NCI-H2171 treated with DMSO at 0.1 percent for 48 hours (cell line): ENCODE measurements around the gene FSTL4.
"Not testable (repeated sequence)": the region's sequence is repeated elsewhere in the genome, so short reads cannot be mapped to it uniquely, and the experiment has no call there.

ENCODE experiments used
- DNase-seq: peaks from one replicate; lab custom pipeline; 2025; lab: John Stamatoyannopoulos, UW

Gene FSTL4

DNA sequence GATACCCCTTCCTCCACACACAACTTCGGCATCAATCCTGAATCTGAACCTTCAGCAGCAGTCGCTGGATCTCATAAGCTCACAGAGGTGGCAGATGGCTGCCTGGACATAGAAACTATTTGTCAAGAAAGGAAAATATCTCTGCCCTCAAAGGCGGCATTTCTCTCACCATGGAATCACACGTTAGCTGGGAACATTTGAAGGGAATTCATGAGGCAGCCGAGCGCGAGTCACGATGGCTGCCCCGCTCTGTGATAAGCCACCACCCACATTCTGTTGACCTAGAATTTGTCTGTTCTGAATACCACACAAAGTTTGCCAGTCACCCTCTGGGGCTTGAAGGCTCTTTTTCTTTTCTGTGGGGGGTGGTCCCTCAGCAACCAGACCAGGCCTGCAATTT is 157.9 kb downstream of the FSTL4 start:
- no peak for DNase-seq

DNA sequence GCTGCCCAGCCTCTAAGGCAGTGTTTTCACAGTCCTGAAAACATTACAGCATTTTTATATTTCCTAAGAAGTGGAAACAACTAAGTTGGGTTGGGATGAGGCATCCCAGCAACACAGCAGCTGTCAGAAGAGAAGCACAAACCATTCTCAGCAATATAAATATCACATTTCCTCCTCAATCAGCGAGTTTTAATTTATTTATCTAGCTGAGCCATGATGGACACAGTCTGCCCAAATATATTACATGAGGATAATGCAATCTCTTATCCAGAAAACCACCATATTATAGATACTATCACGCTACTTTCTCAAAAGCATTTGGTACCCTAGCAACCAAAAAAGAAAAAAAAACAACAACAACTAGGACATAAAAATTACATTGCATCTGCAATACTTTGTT is 158.5 kb downstream of the FSTL4 start:
- DNase-seq = no peak

DNA sequence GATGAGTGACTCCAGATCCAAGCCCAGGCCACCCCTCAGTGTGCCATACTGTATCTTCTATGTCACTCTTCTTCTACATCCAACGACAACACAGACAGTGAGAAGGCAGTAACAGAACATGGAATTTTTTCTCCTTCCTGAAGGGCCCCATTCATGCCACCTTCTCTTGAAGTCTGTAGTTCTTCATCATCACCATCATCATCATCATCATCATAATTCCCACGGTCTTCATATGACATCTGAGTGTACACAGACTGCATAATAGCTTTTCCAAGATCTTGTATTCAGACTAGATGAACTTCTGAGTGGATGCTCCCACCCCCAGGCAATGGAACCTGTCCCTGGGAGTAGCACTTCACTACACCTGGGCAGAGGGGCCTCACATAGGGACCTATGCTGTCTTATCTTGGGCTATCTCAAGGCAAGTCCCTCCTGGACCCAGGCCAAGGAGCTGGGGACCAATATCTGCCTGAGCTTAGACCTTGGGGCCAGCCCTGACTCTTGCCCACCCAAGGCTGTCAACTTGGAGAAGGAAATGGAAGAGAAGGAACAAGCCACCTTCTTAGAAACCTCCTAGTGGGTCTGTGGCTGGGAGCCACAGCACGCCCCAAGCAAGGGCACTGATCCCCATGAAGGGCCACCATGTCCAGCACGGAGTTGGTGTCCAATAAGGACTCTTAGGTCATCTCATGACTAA is 159.1 kb downstream of the FSTL4 start:
- DNase-seq = no peak

DNA sequence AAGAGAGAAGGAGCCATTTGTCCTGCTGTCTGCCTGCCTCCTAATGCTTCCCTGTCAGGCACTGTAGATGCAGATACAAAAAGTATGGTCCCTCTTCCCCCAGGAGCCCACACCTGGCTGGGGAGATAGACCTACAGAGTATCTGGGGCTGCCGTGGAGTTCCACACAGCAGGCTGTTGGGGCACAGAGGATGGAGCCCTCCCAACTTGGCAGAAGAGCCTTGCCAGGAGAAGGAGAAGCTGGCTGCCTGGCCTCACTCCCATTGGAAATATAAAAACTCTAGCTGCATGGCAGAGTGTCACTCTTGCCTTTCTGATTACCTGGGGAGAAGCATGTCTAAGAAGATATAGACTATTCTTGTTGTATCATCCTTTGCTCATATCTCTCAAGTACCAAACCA is 160.4 kb downstream of the FSTL4 start:
- no peak for DNase-seq

DNA sequence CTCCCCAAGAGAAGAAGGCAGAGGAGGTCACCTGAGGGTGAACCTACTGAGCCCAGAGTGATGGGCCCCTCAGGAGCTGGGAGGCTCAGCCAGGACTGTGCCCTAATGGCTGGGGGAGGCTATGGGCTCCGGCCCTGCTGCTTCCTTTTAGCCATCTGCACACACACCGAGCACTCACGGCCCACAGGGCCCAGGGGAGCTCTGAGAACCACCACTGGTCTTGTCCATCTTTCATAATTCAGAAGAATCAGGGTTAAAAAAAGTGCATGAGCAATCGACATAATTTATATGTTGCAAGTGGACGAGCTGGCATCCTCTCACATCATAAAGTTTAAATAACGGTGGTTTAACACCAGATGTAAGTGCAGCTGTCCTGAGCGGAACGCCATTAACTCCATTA is 162.1 kb downstream of the FSTL4 start:
- no peak for DNase-seq

DNA sequence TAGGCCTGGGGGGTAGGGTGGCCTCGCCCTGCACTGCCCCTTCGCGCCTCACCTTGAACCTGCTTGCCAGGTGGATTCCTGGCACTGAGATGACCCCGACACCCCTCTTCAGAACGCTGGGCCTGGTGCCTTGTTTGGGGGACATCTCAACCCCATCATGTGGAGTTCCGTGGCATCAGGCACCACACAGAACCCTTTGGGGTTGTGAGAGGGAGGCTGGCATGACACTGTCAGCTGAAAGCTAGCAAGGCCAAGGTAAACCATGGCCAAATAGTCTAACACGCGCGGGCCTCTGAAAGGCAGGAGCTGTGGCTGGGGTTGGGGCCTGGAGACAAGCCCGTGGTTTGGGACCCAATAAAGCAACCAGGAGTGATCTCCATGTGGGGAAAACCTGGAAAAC is 163.2 kb downstream of the FSTL4 start:
- DNase-seq = no peak

DNA sequence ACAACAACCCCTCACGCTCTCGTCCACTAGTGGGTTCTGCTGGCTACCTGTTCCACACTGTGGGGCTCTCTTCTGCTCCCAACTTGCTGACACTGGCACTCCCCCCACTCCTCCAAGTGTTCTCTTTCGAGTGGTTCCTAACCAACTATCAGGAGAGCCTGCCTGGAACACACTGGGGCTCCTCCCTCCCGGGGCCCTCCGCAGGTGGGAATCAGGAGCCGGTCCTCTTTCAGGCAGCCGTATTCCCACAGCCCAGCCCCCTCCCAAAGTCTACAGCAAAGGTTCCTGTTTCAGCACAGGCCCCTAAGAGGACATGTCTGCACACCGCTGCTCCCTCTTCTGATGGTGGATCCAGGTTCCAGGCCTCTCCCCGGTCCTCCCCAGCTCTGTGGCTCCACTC is 165.9 kb downstream of the FSTL4 start:
- no peak for DNase-seq

DNA sequence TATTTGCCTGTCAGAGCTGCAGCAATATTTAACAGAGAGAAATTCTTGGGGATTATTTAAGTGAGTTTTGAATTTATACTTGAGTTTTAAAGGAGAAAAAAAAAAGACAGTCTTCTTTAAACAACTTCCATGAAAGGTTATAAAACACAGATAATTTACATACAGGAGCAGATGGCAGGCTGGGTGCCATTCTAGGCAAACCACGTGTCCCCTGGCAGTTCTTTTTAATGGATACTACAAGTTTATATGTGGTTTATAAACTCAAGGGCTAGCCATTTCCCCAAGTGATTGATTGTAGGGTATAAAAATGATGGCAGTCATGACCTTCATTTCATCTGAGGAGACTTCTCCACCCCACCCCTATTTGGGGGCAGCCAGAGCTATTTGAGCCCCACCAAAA is 166.6 kb downstream of the FSTL4 start:
- peak; percentile 34 for DNase-seq

DNA sequence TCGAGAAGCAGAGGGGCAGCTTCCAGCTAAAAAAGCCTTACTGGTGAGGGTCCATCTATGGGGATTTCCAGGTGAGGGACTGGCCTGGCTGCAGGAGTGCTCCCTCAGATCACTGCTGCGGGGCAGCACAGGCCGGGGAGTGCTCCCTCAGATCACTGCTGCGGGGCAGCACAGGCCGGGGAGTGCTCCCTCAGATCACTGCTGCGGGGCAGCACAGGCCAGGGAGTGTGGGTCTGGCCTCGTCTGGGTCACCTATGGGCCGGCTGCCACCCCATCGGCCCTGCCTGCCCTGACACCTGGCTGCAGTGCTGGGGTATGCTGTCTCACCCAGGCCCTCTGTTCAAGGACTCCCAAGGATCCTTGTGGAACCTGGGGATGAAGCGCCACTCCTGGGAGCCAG is 167.1 kb downstream of the FSTL4 start:
- not testable (repeated sequence) for DNase-seq

DNA sequence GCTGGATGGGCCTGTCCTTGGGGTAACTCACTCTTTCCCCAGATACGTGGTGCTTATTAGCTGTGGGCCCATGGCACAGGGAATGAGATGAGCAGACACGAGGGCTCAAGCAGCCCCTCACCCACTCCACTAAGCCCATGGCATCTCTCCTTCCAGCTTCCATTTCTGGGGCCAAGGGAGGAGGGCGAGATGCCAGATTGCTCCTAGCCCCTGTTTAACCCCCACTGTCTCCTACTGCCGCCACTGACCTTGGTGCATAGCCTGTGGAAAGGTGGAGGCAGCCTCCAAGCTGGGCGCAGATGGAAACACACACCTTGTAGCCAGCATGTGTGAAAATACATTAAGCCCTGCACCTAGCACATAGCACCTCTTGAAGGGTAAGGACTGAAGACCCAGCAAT is 167.6 kb downstream of the FSTL4 start:
- DNase-seq = no peak

DNA sequence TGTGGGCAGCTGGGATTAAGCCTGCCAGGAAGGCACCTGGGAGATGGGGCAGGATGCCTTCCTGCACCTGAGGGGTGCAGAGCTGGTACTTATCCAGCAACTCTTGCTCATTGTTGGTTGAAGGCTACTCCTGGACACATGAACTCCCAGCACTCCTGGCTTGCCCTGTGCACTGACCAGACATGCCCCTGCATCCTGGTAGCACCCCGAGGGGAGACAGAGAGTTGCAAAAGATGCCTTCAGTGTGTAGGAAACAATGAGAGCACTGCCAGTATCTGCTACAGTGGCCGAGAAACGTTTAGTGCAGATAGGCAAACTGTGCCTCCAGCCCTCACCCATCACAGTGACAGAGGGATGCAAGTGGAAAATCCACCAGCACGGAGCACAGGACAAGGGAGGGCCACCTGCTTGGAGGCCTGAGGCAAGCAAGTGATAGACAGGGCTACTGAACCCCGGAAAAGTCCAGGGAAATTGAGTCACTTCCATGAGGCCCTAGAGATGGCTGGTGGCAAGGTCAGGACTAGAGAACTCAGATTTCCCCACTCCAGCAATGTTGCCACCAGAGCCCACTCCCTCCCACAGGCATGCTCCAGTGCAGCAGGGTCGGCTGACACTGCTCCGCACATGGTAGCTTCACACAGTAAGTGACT is 171.1 kb downstream of the FSTL4 start:
- no peak for DNase-seq

DNA sequence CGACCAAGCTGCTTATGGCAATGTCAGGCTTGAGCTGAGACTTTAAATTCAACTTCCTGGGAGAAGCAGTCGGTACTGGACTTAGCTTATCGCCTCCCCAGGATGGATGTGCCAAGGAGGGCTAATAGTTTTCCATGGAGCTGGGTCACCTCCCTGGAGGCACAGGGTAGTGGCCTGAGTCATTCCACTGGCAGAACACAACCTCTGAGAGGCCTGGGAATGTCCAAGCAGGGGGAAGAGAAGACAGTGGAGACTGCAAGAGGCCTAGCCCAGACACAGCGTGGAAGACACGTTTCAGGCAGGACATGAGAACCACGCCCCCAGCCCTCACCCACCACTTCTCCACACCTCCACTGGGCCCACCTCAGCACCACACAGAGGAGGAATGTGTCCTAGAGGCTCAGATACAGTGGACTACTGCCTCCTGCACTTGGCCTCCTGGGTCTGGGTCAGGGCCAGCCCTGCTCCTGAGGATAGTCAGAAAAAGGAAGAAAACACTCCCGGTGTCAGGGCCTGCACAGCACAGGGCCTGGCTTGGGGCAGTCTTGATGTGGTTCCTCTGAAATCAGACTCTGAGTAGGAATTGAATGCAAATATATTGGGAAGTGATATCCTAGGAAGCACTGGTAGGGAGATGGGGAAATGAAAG is 171.8 kb downstream of the FSTL4 start:
- DNase-seq = no peak

DNA sequence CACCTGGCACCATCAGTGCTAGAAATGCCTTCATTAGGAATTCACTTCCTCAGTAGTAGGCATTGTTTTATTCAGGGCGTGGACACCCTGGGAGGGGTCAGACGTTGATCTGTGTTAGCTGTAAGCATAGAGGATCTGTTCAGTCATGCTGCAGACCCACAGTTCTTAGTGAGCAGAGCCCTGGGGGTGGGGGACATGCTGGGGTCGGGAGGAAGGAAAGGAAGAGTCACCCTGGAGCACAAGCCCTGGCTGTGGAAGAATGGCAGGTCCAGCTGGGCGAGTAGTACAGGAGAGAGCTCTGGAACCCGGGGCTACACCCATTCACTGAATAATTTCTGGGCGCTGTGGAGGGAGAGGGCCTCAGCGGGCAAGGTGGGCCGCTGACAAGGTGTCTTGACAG is 172.5 kb downstream of the FSTL4 start:
- DNase-seq = no peak

DNA sequence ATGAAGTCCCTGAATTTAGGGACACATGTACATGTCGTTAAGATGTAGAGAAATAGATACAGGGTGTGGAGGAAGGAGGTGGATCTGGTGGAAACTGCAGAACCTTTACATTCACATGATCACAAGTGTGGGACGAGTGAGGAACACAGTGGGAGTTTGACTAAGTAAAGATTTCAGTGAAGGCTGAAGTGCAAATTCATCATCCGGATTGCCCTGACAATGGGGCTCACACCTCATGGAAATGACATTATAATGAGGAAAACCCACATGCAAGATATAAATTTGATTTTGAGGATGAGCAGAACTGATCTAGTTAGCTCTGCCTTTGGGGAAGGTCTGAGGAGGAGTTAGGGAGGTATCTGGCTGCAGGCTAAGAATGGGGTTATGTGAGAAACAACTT is 173.9 kb downstream of the FSTL4 start:
- DNase-seq = no peak

DNA sequence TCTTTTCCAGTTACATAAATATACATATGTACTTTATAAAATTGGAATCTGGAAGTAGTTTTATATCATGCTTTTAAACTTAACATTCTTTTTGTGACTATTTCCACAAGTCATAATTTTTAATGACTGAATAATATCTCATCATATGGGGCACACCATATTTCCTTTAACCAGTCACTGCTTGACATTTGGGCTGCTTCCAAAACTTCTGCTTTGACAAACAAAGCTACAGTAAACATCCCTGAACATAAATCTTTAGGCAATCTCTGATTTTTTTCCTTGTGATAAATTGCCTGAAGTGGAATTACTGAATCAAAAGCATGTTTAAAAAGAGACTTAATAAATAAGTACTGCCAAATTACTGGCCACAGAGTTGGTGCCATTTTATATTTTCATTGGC is 178.0 kb downstream of the FSTL4 start:
- DNase-seq = no peak

DNA sequence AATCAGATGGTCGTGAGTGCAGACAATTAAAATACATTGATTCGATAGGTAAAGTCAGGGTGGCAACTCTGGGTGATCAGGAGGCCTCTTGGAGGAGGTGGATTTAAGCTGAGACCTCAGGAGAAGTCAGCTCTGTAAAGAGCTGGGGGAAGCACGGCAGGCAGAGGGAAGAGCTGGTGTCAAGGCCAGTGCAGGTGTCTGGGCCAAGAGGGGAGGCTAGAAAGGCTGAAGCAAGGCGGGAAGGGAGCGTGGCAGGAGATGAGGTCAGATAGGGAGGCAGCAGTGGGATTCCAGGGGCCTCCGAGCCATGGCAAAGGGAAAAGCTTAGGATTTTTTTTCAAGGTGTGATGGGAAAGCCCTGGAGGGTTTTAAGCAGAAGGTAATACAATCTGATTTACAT is 178.7 kb downstream of the FSTL4 start:
- no peak for DNase-seq

DNA sequence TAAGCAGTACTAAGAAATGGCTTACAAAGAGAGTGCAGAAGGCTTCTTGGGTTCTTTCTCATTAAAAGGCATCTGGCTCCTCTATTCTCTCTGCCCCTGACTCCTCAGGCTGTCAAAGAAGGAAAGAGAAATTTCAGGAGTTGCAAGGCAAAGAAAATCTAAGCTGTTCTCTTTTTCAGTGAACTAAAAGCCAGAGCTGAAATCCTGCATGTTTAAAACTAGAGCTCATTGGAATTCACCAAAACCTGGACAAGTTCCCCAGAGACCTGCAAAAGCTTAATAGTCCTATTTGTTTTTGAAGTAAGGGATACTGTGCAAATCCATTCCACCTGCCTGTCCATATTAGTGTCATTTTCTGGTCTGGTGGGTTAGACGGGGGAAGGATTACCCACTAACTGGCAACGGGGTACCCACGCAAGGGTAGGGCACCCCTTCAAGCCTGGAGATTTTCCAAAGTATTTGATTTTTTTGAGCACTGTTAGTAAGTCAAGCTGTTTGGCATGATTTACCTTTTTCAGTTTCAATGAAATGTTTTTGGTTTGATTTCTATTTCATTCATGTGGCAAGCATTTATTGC is 179.3 kb downstream of the FSTL4 start:
- no peak for DNase-seq

DNA sequence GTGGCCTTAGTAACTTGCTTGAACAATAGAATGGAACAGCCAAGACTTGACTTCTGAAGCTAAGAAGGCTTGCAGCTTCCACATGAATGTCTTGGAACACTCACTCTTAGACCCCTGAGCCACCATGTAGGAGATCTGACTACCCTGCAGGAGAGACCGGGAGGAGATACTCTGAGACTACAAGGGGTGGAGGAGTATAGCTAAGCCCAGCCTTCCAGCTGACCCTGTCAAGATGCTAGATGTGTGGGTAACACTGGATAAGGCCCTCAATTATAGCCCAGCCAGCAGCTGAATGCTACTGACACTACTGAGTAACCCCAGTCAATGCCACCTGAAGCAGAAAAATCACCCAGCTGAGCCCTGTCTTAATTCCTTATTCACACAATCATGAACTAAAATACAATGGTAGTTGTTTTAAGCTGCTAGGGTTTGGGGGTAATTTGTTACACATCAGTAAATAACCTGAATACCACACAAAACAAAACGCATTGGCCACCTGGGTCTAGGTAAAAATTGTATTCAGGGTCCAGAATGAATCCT is 180.9 kb downstream of the FSTL4 start:
- no peak for DNase-seq

DNA sequence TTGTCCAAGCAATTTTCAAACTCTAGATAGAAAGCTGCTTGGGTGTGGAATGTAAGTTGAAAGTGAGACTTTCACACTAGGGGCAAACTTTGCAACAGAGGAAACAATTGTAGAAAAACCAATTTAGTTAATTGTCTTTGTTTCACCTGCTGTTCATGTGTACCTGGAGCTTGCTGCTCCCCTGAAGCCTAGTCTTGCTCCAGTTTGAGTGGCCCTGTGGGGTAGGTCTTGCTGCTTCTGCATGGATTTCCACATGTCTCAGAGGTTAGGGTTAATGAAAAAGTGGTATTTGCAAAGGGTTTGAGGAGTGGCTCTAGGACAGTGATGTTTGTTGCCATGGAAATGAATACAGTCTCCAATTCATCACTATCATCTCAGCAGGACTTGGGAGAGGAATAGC is 182.2 kb downstream of the FSTL4 start:
- DNase-seq = no peak

DNA sequence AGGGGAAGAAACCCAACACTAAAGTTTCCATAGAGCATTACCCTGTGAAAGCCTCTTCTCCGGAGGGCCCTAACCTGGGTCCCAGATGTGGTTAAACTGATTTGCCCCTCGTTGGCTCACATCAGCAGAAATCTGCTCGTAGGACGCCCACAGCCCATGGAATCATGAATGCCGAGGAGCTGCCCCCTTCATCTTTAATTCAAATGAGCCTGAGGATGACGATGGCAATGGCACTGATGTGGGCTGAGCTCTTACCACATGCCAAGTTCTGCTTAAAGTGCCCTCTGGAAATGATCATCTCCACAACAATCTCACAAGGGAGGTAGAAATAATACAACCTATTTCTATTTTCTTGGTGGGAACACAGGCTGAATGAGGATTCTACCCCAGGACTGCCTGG is 183.3 kb downstream of the FSTL4 start:
- no peak for DNase-seq

DNA sequence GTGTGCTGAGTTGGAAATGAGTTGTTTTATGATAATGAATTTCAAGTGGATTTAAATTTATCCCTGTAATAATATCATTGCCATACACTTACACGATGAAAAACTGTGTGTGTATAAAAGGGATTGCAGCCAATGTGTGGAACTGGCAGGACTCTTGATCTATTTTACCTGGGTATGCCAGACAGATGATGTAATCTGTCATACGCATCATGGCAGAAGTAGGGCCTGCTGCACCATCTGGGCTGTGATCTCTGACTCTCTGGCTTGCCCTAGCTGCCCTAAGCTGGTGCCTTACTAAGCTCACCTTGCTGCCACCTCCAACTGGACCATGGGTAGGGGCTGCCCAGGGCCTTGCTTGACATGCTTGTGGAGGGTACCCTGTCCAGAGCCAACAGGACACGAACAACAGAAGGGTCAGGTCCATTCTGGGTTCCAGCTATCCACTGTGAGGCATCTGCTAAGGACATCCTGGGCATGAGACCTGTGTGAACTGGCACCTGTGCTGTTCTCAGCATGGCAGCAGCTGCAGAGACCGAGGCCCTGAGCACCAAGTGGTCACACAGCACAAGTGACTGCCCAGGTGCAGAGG is 184.2 kb downstream of the FSTL4 start:
- DNase-seq = peak; percentile 18

DNA sequence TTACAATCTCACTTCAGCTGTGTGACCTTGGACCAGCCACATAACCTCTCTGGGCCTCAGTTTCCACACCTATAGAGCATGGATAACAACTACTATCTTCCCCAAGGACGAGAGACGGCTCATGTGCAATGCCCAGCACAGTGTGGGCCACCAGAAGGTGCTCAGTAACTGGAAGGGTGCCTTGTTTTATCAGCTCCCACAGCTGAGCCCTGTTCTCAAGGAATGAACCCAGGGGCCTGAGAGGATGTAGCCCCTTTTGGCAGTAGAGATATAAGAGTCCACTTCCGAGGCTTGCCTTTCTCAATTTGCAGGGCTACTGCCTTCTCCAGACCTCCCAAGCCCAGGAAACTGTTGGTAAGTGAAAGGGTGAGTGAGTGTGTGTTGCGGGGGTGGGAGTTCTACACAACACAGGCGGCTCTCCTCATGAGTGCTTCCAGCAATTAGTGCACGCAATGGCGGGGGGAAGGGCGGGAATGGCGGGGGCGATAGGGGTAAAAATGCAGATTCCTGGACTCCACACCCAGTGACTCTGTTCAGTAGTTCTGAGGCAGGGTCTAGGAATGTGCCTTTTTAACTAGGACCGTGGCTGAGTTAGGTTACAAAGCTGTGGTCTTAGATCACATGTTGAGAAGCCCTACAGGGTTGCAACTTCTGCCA is 185.1 kb downstream of the FSTL4 start:
- no peak for DNase-seq
